Spleen (tissue), 7 donors: Measurements from ENCODE around the gene LCN6.

Source experiments
- POLR2A ChIP-seq, 3 donors: fragments of 450-650 bp; IDR thresholded peaks; one replicate each; pipeline ENCODE4 v1.5.1; 2017; ENCODE audit warnings: antibody characterized with exemption in 3 of 3, mild to moderate bottlenecking in 1 of 3
- POLR2AphosphoS5 ChIP-seq, 3 donors: sonication (generic); formaldehyde crosslinking; IDR thresholded peaks; one replicate each; pipeline ENCODE4 v1.5.1; 2017; ENCODE audit warnings: antibody characterized with exemption in 3 of 3
- TF ChIP-seq, protein P1 (sequence below), 11 experiments: fragments of 200-600 bp in 7 of 11; fragments of 450-650 bp in 4 of 11; sonication (generic) in 4 of 11; IDR thresholded peaks in 8 of 11; conservative IDR thresholded peaks in 3 of 11; 1 replicate in 7 of 11; 2 replicates in 4 of 11; pipeline versions ENCODE4 v1.4.0 to v1.8.0; 2016 to 2021; ENCODE audit warnings: antibody characterized with exemption in 11 of 11, inconsistent platforms in 4 of 11, mild to moderate bottlenecking in 1 of 11
- donor health status: DM: no; HTN: no; CAD: no; lungs with moderate emphysema.
- donor health status: DM: no; HTN: no; CAD: no.
- donor health status: DM: no; HTN: no; CAD: no.

DNA sequence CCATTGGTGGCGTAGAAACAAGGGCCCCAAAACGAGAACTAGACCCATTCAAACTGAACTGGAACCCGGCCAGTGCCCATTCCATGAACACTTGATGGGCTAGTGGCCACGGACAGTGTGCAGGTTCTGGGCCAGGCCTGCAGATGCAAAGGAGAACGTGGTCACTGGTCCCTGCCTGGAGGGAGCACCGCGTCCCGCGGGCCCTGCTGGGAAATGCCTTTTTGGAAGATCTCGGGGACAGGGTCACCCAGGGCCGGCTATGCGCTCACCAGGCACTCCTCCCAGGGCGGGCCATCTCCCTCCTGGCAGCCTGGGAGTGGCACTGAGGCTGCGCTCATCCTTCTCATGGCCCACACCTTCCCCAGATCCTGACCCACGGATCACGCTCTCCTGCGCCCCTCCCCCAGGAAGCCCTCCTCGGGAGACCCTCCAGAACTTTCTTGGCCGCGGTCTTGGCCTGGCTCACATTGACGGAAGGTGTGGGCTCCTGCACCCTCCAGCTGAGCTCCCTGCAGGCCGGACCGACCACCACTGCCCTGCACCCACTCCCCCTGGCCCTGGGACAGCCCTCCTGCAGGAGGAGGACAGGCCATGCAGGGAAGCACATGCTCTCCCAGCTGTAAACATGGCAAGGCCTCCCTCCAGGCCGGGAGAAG, 38.7 kb downstream of the LCN6 start:
- TF ChIP-seq, protein P1, sequence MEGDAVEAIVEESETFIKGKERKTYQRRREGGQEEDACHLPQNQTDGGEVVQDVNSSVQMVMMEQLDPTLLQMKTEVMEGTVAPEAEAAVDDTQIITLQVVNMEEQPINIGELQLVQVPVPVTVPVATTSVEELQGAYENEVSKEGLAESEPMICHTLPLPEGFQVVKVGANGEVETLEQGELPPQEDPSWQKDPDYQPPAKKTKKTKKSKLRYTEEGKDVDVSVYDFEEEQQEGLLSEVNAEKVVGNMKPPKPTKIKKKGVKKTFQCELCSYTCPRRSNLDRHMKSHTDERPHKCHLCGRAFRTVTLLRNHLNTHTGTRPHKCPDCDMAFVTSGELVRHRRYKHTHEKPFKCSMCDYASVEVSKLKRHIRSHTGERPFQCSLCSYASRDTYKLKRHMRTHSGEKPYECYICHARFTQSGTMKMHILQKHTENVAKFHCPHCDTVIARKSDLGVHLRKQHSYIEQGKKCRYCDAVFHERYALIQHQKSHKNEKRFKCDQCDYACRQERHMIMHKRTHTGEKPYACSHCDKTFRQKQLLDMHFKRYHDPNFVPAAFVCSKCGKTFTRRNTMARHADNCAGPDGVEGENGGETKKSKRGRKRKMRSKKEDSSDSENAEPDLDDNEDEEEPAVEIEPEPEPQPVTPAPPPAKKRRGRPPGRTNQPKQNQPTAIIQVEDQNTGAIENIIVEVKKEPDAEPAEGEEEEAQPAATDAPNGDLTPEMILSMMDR (IDR thresholded peaks at IDR 0.05 in 8 of 11, conservative IDR thresholded peaks at IDR 0.05 in 3 of 11) = no peak
- TF ChIP-seq POLR2A (IDR thresholded peaks at IDR 0.05) (no peak), POLR2AphosphoS5 (IDR thresholded peaks at IDR 0.05) (no peak)
